Activated CD8-positive, alpha-beta memory T cell treated with anti-CD3 and anti-CD28 coated beads, Interleukin-2, amount 50 U/mL, for 4 hours (primary cell): Measurements from ENCODE around the gene PRAMEF11.
"Not testable (repeated sequence)": the region's sequence is repeated elsewhere in the genome, so short reads cannot be mapped to it uniquely, and the experiment has no call there.

ENCODE experiments used
- DNase-seq: peaks from one replicate; pipeline ENCODE4 v3.0.0-alpha.2; 2020

The PRAMEF11 gene

GRCh38 chr1:12831310-12831709 lies at the start of gene PRAMEF11:
Gene PRAMEF11, minus strand, starts transcription at chr1:12831410. Its CDS starts 2,621 bp downstream, at chr1:12828789.
- not testable (repeated sequence) for DNase-seq

GRCh38 chr1:12878453-12878852 lies 47.2 kb upstream of the PRAMEF11 start:
- DNase-seq, result not testable (repeated sequence)

- not testable (repeated sequence) for DNase-seq
Observed at GRCh38 chr1:12863131-12863880, 32.1 kb upstream of the PRAMEF11 start.

DNA sequence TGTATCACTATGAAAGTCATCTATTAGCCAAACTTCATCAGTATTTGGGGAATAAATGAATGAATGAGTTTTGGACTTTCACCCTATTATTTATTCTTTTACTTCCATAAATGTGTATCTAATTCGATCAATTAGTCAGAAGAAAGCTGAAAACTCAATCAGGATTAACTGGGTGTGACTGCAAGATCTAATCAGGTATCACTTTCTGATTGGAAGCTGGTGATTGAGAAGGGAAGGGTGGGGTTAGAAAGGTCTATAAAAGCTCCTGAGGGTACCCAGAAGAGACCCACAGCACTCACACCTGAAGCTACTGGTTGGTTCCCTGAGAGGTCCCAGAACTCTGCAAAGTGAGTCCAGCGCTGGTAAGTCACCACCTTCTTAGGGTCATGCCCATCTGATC lies 25.6 kb upstream of the PRAMEF11 start, which contains the start of gene PRAMEF2:
Gene PRAMEF2 (plus strand): TSS at position 301 of the 400 bp plus-strand sequence. CDS start 1,924 bp downstream, outside the sequence.
- DNase-seq, result not testable (repeated sequence)

DNA sequence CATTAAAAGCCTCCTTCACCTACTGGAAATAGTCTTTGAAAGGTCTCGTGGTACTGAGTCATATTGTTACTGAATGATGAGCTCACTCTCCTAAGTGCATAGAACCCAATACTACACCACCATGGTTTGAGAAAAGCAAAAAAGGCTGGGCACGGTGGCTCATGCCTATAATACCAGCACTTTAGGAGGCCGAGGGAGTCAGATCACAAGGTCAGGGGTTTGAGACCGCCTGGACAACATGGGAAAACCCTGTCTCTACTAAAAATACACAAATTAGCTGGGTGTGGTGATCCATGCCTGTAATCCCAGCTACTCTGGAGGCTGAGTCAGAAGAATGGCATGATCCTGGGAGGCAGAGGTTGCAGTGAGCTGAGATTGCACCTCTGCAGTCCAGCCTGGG lies 20.6 kb upstream of the PRAMEF11 start:
- DNase-seq, result no peak

DNA sequence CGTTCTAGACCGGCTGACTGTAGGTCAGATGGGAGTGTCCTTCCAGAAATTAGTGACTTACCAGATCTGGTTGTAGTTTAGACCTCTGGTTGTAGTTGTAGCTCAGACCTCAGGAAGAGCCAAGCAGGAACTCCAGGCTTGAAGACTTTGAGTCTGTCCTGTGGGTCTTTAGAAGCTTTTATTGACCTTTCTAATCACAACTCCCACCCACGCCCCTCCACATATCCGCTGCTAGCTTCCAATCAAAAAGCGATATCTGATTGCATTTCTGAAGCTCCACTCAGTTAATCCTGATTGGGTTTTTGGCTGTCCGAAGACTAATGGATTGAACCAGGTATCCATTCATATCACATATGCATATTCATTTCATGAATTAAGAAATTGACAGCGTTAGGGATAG lies 17.4 kb upstream of the PRAMEF11 start, which contains the start of gene HNRNPCL1:
Gene HNRNPCL1 (minus strand): TSS at position 101 of the 400 bp plus-strand sequence. CDS start 431 bp downstream, outside the sequence.
- DNase-seq, result not testable (repeated sequence)

DNA sequence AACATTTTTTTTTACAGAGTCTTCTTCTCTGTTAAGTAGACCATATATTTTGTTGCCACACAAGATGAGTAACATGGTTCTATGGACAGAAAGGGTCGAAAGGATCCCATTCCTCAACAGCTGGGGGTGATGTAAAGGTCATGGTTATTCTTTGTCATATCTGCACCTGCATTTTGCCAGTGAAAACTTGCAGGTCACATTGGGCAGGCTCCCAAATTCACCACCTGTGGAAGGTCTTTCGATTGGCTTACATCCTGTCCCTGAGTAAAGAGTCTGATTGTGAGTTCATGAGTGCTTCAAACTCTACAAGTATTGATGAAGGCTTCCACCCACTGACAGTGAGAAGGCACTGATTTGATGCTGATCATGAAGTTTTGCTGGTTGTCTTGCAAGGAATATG lies 2.0 kb upstream of the PRAMEF11 start:
- not testable (repeated sequence) for DNase-seq

GRCh38 chr1:12819061-12819460 lies 12.1 kb downstream of the PRAMEF11 start:
- DNase-seq, result not testable (repeated sequence)

DNA sequence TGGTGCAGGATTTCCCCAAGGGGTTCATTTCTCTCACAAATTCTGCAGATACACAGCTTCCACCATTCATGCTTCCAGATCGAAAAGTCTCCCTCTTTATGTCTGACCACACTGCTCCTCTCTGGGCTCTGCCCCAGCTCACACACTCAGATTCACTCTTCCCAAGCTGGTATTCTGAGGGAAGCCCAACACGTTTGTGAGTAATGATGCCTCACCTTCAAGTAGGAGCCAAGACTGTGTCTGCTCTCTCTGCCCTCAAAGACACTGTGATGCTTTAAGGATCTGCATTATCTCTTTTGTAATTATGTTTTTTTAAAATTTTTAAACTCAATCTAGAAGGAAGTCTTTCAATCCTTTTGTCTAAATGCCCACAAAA lies 19.8 kb downstream of the PRAMEF11 start:
- DNase-seq, result no peak

DNA sequence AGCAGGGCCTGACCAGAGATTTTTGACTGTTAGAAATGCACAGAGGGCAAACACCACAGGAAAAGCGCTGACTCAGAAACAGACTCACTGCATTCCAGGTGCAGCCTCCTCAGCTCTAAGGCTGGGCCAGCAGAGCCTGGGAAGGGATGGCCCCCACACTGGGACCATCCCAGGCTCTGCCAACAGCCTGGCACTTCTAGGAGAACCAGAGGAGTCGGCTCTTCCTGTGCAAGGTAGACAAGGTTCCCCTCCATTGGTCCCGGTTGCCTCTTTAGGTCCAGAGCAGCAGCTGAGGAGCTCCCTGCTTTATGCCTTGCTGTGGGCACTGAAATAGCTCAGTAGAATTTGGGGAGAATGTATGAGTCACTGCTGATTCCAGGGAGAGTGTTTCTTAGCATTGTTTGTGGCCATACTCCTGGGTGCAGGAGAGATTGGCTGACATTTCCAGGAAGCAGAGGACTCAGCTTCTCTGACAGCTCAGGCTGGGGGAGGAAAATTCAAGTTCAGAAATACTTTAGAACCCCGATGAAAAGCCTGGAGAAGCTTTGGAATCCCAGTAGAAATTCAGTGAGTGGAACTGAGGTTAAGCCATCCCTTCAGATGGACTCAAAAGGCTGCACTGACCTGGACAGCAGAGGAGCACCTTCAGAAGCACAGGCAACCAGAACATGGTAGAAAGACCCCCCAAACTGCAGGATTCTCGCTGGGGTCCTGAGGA lies 20.4 kb downstream of the PRAMEF11 start:
- DNase-seq, result no peak

DNA sequence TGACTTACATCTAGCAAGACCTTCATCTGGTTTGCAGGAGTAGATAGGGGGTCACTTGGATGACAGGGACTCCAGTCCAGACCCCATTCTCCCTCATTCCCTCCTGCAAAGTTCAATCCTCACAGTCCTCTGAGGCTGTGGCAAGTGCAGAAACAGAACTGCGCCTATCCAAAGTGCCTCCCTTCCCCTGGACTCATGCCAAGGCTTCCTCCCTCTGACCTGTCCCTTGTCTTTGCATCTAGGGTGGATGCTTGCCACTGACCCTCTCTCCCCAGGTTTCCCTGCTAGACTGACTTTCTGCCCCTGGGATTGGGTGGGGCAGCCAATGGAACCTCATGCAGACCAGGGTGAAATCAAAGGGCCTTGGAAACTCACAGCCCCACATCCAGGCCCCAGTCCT lies 21.3 kb downstream of the PRAMEF11 start:
- no peak for DNase-seq

DNA sequence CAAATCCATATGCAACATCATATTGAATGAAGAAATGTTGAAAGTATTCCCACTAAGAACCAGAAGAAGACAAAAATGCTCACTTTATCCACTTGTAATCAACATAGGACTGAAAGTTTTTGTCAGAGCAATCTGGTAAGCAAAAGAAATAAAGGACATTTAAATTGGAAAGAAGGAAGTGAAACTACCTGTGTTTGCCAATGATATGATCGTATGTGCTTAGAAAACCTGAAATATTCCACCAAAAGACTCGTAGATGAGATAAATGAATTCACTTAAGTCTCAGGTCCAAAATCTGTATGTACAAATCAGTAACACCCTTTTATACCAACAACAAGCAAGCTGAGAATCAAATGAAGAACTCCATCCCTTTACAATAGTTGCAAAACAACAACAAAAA lies 31.5 kb downstream of the PRAMEF11 start:
- no peak for DNase-seq

- no peak for DNase-seq
Observed at GRCh38 chr1:12798911-12799310, 32.3 kb downstream of the PRAMEF11 start.

DNA sequence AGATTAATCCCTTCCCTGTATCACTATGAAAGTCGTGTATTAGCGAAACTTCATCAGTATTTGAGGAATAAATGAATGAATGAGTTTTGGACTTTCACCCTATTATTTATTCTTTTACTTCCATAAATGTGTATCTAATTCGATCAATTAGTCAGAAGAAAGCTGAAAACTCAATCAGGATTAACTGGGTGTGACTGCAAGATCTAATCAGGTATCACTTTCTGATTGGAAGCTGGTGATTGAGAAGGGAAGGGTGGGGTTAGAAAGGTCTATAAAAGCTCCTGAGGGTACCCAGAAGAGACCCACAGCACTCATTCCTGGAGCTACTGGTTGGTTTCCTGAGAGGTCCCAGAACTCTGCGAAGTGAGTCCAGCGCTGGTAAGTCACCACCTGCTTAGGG lies 40.1 kb downstream of the PRAMEF11 start, which contains the start of gene PRAMEF1:
Gene PRAMEF1 (plus strand): TSS at position 301 of the 400 bp plus-strand sequence. CDS start 1,831 bp downstream, outside the sequence.
- DNase-seq, result not testable (repeated sequence)

DNA sequence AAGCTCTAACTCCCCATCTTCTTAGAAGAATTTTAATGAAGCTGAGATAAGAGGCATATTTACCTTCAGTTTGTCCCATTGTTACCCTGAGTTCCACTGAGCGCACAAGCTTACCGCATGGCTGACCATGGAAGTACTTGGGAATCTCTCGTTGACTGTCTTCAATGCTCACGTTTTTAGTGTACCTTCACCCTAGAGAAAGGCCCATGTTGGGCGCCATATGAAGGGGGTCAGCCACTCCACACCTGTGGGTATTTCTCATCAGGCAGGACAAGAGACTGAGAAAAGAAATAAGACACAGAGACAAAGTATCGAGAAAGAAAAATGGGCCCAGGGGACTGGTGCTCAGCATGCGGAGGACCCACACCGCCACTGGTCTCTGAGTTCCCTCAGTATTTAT lies 46.5 kb downstream of the PRAMEF11 start:
- DNase-seq, result not testable (repeated sequence)

- DNase-seq, result not testable (repeated sequence)
Observed at GRCh38 chr1:12783783-12784182, 47.4 kb downstream of the PRAMEF11 start.

DNA sequence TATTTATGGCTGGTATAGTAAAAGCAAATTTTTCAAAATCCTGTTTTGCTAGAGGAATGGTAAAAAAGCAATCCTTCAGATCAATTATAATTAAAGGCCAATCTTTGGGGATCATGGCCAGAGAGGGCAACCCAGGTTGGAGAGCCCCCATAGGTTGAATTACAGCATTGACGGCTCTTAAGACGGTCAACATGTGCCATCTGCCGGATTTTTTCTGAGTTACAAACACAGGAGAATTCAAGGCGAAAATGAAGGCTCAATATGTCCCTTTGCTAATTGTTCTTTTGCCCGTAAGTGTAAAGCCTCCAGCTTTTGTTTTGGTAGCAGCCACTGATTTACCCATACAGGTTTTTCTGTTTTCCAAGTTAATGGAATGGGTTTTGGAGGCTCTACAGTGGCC lies 49.7 kb downstream of the PRAMEF11 start:
- DNase-seq, result not testable (repeated sequence)

DNA sequence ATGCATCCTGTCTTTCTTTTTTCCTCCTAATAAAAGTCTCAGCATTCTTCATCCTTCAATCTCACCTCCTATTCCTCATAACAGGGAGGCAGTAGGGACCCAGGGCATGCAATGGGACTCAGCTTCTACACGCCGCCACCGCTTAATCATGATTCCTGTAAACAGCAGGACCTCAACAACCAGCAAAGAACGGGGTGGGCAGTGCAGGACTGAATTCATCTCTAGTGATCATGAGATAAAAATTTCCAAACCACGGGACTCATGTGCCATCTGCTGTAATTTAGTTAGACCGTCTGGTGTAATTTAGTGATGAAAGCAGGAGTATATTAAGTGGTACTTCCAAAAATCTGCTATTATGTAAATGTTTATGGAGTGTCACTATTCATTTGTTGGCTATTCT lies 52.3 kb downstream of the PRAMEF11 start:
- DNase-seq, result no peak

- no peak for DNase-seq
Observed at GRCh38 chr1:12778061-12778460, 53.1 kb downstream of the PRAMEF11 start.

- DNase-seq, result no peak
Observed at GRCh38 chr1:12776801-12777557, 54.2 kb downstream of the PRAMEF11 start.

DNA sequence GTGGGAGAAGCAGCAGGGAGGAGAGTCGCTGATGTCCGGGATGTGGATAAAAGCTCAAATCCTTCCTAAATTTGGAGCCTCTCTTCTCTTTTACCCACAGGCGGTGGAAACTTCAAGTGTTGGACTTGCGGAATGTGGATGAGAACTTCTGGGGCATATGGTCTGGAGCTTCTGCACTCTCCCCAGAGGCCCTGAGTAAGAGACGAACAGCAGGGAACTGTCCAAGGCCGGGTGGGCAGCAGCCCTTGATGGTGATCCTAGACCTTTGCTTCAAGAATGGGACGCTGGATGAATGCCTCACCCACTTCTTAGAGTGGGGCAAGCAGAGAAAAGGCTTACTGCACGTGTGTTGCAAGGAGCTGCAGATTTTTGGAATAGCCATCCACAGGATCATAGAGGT lies 55.8 kb downstream of the PRAMEF11 start:
- DNase-seq, result no peak

DNA sequence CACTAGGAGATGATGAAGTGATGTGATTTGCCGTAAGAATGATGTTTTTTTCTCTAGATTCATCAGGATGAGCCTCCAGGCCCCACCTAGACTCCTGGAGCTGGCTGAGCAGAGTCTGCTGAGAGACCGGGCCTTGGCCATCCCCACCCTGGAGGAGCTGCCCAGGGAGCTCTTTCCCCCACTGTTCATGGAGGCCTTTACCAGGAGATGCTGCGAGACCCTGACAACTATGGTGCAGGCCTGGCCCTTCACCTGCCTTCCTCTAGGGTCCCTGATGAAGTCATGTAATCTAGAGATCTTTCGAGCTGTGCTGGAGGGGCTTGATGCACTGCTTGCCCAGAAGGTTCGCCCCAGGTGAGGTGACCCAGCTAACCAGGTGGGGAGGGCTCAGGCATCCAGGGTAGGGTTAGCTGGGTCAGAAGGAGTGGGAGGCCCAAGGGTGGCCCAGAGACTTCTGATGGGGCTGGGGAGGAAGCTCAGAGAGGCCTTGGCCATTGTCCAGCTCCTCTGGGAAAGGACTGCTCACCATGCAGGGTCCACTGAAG lies 56.3 kb downstream of the PRAMEF11 start:
- no peak for DNase-seq
